GM12872 (cell line): ENCODE data around the gene FAM131C.

Experiments
- TF ChIP-seq, protein P1 (sequence below): IDR thresholded peaks from 3 replicates; pipeline ENCODE4 v1.5.1; 2011; ENCODE audit warnings: low read depth, mild to moderate bottlenecking, low read length, moderate library complexity; ENCODE audit not compliant: insufficient read depth

Gene FAM131C

DNA sequence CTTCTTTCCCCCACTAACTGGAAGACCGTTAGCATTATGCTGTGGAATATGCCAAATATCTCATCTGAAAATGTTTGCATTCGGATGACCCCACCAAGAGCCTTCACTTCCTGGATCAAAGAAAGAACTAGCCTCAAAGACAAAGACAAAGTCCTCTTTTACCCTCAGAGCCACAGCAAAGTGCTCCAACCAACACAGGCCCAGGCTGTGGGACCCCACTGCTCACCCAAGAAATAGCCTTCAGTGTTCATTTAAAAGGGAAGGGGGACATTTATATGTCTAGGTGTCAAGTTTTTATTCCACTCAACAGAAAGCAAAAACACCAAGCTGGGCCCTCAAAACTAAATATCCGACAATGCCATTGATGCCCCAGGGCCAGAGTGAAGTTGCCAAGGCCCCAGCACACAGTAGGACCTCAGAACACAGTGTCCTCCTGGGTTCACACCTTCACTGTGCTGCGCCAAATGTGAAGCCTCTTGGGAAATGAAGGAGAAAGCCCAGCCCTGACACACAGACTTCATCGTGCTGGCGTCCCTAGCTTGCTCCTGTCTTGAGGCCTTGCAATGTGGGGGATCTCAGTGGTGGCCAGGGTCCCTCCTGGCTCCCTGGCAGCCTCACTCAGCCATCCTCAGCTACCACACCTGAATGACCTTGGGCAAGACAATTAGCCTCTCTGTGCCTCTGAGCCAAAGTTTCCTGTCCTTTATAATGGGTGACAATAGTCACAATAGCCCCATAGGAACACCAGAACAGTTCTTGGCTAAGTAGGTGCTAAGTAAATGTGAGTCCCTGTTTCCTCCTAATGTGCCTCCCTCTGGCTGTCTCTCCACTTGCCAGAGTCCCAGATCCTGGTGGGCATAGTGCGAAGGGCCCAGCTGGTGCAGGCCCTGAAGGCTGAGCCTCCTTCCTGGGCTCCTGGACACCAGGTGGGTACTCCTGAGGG is 18.6 kb downstream of the FAM131C start:
- TF ChIP-seq, protein P1, sequence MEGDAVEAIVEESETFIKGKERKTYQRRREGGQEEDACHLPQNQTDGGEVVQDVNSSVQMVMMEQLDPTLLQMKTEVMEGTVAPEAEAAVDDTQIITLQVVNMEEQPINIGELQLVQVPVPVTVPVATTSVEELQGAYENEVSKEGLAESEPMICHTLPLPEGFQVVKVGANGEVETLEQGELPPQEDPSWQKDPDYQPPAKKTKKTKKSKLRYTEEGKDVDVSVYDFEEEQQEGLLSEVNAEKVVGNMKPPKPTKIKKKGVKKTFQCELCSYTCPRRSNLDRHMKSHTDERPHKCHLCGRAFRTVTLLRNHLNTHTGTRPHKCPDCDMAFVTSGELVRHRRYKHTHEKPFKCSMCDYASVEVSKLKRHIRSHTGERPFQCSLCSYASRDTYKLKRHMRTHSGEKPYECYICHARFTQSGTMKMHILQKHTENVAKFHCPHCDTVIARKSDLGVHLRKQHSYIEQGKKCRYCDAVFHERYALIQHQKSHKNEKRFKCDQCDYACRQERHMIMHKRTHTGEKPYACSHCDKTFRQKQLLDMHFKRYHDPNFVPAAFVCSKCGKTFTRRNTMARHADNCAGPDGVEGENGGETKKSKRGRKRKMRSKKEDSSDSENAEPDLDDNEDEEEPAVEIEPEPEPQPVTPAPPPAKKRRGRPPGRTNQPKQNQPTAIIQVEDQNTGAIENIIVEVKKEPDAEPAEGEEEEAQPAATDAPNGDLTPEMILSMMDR: no peak

- TF ChIP-seq, protein P1: no peak
Observed at GRCh38 chr1:16053781-16054502, 19.5 kb downstream of the FAM131C start.

DNA sequence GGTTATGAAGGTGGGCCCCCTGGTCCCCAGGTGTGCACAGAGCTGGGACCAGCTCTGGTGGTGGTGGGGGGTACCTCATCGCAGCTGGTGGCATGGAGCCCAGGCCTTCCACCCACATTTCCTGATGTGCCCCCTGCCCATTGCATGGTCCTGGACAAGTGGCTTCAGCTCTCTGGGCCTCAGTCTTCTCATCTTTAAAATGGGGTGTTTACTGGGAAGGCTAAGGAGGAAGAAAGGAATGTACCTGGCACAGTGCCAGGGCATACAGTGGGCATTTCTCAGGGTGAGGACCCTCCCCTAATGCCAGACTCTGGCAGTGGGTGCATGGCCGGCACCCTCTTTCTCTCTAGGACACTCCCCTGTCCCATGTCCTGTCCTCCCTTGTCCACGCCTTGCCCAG is 22.4 kb downstream of the FAM131C start:
- TF ChIP-seq, protein P1: no peak

DNA sequence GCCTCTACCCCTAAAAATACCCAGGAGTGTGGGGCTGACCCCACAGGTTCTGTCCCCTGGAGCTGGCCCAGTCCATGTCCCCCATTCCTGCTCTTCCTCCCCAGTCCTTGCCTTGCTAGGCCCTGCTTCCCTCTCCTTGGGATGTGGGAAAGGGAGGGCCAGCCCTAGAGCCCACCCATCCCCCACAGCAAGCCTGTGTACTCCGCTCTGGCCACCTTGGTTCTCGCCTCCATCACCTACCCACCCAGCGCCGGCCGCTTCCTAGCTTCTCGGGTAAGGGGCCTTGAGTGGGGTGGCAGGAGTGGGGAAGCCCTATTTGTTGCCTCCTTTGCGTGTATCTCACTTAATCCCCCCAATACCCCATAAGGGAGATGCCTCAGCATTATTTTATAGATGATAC is 23.1 kb downstream of the FAM131C start:
- TF ChIP-seq, protein P1: no peak

GRCh38 chr1:16048573-16049189 is 24.8 kb downstream of the FAM131C start:
- TF ChIP-seq, protein P1: no peak

GRCh38 chr1:16047791-16048475 is 25.5 kb downstream of the FAM131C start:
- TF ChIP-seq, protein P1: no peak

- TF ChIP-seq, protein P1: no peak
Observed at GRCh38 chr1:16046842-16047241, 26.6 kb downstream of the FAM131C start.
